ENCODE measurements around the gene MAP3K4.

MAP3K4 gene

DNA sequence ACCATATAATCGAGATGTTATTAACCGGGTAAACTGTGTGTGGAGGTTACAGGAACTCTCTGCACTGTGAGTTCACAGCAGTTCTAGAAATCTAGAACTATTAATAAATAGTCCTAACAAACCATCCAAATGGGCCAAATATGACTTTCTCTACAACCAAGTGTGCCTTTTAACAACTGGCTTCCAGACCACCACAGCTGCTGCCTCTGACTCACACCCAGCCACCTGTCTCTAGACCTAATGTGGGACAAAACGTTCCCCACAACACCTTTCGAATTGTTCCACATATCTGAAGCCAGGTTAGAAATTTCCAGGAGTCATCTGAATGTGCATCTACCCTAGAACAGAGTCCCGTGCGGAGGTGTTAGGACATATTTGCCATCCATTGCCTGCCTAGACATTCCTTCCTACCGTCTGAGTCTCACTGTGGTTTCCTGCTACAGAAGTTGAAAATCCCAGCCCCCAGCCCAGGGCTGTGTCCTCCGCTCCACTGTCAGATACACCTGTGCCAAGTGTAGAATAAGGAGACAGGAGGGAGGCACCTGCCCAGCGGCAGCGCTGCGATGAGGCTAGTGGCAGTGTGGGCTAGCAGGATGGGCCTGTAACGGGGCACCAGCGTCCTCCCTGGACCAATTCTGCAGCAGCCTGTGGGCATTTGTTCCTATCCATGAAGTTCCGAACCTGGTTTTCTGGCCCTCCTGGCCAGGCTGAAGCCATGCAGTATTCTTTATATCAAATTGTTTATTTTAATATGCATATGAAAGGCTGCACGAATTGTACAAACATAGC is 28.5 kb upstream of the MAP3K4 start:
- DNase-seq (ENCODE audit: low read depth): no peak
- H3K4me3 ChIP-seq (ENCODE audit: low read depth, low read length): no peak overlapping the region
- TF ChIP-seq, protein P1, sequence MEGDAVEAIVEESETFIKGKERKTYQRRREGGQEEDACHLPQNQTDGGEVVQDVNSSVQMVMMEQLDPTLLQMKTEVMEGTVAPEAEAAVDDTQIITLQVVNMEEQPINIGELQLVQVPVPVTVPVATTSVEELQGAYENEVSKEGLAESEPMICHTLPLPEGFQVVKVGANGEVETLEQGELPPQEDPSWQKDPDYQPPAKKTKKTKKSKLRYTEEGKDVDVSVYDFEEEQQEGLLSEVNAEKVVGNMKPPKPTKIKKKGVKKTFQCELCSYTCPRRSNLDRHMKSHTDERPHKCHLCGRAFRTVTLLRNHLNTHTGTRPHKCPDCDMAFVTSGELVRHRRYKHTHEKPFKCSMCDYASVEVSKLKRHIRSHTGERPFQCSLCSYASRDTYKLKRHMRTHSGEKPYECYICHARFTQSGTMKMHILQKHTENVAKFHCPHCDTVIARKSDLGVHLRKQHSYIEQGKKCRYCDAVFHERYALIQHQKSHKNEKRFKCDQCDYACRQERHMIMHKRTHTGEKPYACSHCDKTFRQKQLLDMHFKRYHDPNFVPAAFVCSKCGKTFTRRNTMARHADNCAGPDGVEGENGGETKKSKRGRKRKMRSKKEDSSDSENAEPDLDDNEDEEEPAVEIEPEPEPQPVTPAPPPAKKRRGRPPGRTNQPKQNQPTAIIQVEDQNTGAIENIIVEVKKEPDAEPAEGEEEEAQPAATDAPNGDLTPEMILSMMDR (IDR thresholded peaks at IDR 0.05; ENCODE audit: insufficient read depth, low read depth, low read length, missing control alignments): no peak

DNA sequence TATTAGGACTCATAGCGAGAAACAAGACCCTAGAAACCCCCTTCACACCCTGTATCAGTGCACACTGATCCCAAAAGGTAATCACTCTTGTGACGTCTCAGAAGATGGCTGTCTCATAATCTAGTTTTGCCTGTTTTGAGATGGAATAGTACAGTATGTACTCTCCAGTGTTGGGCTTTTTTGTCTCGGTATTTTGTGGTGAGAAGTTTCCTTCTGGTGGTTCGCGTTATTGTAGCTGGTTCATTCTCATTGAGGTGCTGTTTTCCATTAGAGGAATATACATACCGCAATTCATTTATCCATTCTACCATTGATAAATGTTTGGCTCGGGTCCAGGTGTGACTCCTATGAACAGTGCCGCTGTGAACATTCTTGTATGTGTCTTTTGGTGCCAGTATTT is 27.9 kb upstream of the MAP3K4 start:
- no peak overlapping the region for H3K4me3 ChIP-seq (ENCODE audit: low read depth, low read length)
- TF ChIP-seq, protein P1 (IDR thresholded peaks at IDR 0.05; ENCODE audit: insufficient read depth, low read depth, low read length, missing control alignments): no peak
- DNase-seq (ENCODE audit: low read depth): no peak

DNA sequence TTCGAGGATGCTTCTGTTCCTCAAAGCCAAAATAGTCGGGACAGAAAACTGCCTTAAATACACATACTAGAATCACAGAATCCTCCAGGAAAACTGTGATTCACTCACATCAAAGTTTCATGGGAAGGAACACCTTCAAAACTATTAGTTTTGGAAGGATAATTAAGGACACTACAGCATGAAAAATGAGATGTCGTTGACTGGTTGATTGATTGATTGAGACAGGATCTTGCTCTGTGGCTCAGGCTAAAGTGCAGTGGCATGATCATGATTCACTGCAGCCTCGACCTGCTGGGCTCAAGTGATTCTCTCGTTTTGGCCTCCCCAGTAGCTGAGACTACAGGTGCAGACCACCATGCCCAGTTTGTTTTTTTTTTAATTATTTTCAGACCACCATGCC is 25.7 kb upstream of the MAP3K4 start:
- no peak overlapping the region for H3K4me3 ChIP-seq (ENCODE audit: low read depth, low read length)
- TF ChIP-seq, protein P1 (IDR thresholded peaks at IDR 0.05; ENCODE audit: insufficient read depth, low read depth, low read length, missing control alignments): no peak
- no peak for DNase-seq (ENCODE audit: low read depth)

DNA sequence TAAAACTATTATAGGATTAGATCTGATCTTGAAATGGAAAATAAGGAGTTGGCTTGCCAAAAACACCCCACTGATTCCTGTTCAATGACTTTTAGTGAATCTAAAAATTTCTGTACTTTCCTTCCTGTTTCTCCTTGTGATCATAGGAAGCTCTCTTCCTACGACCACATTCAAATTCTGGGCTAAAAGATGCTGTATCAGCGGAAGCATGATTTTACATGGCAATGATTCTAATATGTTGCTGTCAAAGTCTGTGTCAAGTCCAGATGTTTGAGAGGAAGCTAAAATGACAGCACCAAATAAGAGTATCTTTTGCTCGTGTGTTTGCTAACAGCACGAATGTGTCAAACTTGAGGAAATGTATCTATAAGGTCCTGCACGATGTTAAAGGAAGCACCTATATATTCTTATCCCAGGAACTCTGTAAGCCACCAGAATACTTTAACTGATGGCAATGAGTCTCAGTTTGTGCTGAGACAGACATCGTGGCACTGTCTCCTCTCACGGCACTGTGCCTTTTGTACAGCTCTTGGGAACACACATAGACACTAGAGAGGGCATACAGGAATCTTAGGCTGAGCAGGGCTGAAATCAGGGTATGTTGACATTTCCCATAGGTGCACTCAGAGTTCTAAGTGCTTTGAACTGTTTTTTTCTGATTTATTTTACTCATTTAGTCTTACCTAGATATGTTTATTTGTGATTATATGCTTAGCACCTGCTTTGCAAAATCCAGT is 24.9 kb upstream of the MAP3K4 start:
- no peak for DNase-seq (ENCODE audit: low read depth)
- TF ChIP-seq, protein P1 (IDR thresholded peaks at IDR 0.05; ENCODE audit: insufficient read depth, low read depth, low read length, missing control alignments): no peak
- no peak overlapping the region for H3K4me3 ChIP-seq (ENCODE audit: low read depth, low read length)

DNA sequence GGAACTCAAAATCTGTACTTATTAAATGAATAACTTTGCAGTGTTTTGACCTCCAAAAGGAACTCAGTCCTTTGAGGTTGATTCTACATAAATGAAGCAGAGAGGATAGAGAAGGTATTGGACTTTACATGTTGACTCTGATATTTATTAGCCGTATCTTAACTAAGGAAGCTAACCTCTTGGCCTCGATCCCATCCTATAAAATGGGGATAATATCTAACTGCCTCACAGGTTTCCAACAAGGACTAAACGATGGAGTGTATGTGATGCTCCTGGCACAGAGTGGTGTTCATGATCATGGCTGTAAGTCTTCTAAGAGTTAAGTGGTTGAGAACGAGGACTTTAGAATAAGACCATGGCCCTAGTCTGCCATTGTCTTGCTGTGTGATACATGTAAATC is 24.2 kb upstream of the MAP3K4 start:
- TF ChIP-seq, protein P1 (IDR thresholded peaks at IDR 0.05; ENCODE audit: insufficient read depth, low read depth, low read length, missing control alignments): no peak
- DNase-seq (ENCODE audit: low read depth): no peak
- H3K4me3 ChIP-seq (ENCODE audit: low read depth, low read length): no peak overlapping the region

DNA sequence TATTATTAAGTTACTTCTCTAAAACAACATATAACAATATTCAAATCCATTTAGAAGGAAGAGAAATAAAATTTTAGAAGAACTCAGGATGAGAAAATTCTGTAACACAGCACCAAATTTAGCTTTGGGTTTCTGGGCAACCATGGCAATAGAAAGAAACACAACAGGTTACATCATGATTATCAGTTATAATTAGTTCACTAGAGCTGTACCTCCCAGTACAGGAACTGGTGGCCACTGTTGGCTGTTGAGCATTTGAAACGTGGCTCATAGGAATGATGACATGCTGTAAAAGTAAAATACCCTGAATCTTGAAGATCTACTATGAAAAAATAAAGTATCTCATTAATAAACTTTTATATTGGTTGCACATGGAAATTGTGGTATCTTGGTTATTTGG is 23.7 kb upstream of the MAP3K4 start:
- no peak overlapping the region for H3K4me3 ChIP-seq (ENCODE audit: low read depth, low read length)
- DNase-seq (ENCODE audit: low read depth): no peak
- TF ChIP-seq, protein P1 (IDR thresholded peaks at IDR 0.05; ENCODE audit: insufficient read depth, low read depth, low read length, missing control alignments): no peak

Measured in GM12865 (cell line).